ENCODE data around the gene CCDC197.
A peak's percentile ranks its signal among the peaks of the same experiment; 100 is the strongest.

The CCDC197 gene

GRCh38 chr14:93953263-93953662 is 43.8 kb upstream of the CCDC197 start:
- ChIA-PET CTCF (interaction anchor here (1.4 to 24.2 kb wide), 6 partner anchors 9 to 45 kb away, joined by 3 to 664 read pairs (median 32); partner anchors contain the start of genes ASB2 and CCDC197), POLR2A (interaction anchor here (1.6 kb wide), 1 partner anchor 21 kb away, joined by 5 read pairs; no protein-coding TSS in a partner anchor)
- peak; percentile 37 for TF ChIP-seq CTCF (IDR thresholded peaks at IDR 0.05; ENCODE audit: control extremely low read depth, extremely low read depth, low read depth, missing control alignments)
- DNase-seq (ENCODE audit: extremely low spot score), result no peak

- no peak for TF ChIP-seq CTCF (IDR thresholded peaks at IDR 0.05; ENCODE audit: control extremely low read depth, extremely low read depth, low read depth, missing control alignments)
- ChIA-PET CTCF (interaction anchor here (1.4 to 24.2 kb wide), 7 partner anchors 9 to 44 kb away, joined by 3 to 664 read pairs (median 10); partner anchors contain the start of genes ASB2 and CCDC197), POLR2A (interaction anchor here (1.6 kb wide), 1 partner anchor 20 kb away, joined by 5 read pairs; no protein-coding TSS in a partner anchor)
- DNase-seq (ENCODE audit: extremely low spot score), result no peak
Observed at GRCh38 chr14:93953739-93954515, 43.2 kb upstream of the CCDC197 start.

- CTCF ChIA-PET, result interaction anchor here (0.8 to 11.9 kb wide), 6 partner anchors 8 to 57 kb away, joined by 3 to 156 read pairs (median 5); partner anchors contain the start of gene CCDC197
- DNase-seq (ENCODE audit: extremely low spot score), result no peak
- POLR2A ChIA-PET, result interaction anchor here (0.6 to 1.6 kb wide), 2 partner anchors 8 to 13 kb away, joined by 3 read pairs; no protein-coding TSS in a partner anchor
- TF ChIP-seq CTCF (IDR thresholded peaks at IDR 0.05; ENCODE audit: control extremely low read depth, extremely low read depth, low read depth, missing control alignments), result no peak
Observed at GRCh38 chr14:93954516-93954830, 42.6 kb upstream of the CCDC197 start.

GRCh38 chr14:93954900-93955849 is 41.9 kb upstream of the CCDC197 start:
- peak; percentile 73 for DNase-seq (ENCODE audit: extremely low spot score)
- no peak for TF ChIP-seq CTCF (IDR thresholded peaks at IDR 0.05; ENCODE audit: control extremely low read depth, extremely low read depth, low read depth, missing control alignments)
- CTCF ChIA-PET, result interaction anchor here (0.7 to 11.9 kb wide), 14 partner anchors 9 to 182 kb away, joined by 3 to 156 read pairs (median 5); partner anchors contain the start of gene CCDC197
- POLR2A ChIA-PET, result interaction anchor here (0.6 to 1.6 kb wide), 4 partner anchors 8 to 23 kb away, joined by 3 to 7 read pairs (median 3); no protein-coding TSS in a partner anchor

- no peak for DNase-seq (ENCODE audit: extremely low spot score)
- no peak for TF ChIP-seq CTCF (IDR thresholded peaks at IDR 0.05; ENCODE audit: control extremely low read depth, extremely low read depth, low read depth, missing control alignments)
- ChIA-PET POLR2A (interaction anchor here (0.9 to 1.6 kb wide), 4 partner anchors 9 to 44 kb away, joined by 3 to 7 read pairs (median 3); no protein-coding TSS in a partner anchor), CTCF (interaction anchor here (0.8 to 11.9 kb wide), 12 partner anchors 10 to 181 kb away, joined by 3 to 156 read pairs (median 5); partner anchors contain the start of gene CCDC197)
Observed at GRCh38 chr14:93955850-93956481, 41.1 kb upstream of the CCDC197 start.
